Putamen (tissue), 1 donor: Measurements from ENCODE around the gene FAM168A.

Source experiments
- DNase-seq: peaks from one replicate; pipeline ENCODE4 v3.0.0-alpha.2; 2016; ENCODE audit warnings: low spot score

The FAM168A gene

DNA sequence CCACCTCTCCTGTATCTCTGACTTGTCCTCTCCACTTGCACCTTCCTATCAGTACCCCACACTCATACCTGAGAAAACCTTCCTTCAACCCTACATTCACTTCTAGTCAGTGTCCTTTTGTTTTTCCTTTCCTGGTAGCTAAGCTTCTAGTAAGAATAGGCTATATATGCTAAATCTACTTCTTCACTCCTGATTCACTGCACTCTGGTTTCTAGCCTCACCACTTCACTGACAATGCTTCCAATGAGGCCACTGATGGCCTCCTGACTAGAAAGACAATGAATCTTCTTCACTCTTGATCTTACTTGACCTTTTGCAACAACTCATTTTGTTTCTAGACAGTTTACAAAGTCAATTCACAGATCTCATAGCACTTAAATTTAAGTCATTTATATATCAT is 169.7 kb downstream of the FAM168A start:
- DNase-seq = no peak

- DNase-seq = peak; percentile 26
Measured at GRCh38 chr11:73426219-73426850, 171.6 kb downstream of the FAM168A start.

- no peak for DNase-seq
Measured at GRCh38 chr11:73425108-73425507, 172.8 kb downstream of the FAM168A start.

DNA sequence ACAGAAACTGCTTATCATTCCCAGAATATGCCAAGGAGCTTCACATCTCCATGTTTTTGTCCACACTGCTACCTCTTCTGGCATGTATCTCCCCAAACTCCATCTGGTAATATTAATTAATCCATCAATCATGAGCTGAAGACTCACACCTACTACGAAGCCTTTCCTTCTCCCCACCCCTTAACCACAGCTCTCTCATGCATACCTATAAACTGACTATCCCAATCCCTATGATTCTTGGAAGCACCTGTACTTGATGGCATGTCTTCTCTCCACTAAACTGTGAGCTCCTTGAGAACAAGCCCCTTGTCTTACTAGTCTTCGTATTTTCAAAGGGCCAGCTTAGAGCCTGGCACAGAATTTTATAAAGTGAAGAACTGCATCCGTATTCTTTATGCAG is 174.4 kb downstream of the FAM168A start:
- no peak for DNase-seq

DNA sequence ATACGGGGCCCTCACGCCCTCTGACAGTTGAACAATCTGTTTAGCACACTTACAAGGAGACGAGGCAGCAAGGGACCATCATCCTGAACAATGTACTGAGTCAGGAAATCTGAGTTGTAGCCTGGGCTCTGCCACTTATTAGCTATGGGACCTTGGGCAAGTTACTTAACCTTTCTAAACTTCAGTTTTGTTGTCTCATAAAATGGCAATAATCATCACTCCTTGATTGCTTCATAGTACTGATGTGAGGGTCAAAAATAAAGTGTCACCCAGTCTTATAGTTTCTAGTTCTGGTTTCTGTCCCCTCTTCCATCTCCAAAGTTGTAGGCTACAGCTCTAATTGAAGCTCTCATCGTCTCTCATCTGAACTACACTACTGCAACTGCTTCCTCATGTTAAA is 175.0 kb downstream of the FAM168A start:
- DNase-seq = no peak

DNA sequence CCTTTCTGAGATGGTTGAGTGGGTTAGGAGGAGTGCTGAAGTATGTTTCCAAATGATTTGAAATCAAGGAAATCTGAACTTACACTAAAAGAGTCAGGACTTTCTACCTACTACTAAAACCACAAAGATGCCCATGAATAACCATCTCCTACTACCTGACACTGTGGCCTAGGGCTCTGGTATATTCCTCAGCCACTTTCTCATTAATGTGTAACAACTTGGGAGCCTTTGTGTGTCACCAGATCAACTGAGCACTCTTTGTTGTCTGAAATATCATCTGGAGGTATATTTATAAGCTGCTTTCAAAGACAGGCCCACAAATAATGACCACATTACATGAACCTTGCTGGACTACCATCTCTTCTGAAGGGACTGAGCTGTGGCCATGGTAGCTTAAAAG is 177.8 kb downstream of the FAM168A start:
- no peak for DNase-seq

DNA sequence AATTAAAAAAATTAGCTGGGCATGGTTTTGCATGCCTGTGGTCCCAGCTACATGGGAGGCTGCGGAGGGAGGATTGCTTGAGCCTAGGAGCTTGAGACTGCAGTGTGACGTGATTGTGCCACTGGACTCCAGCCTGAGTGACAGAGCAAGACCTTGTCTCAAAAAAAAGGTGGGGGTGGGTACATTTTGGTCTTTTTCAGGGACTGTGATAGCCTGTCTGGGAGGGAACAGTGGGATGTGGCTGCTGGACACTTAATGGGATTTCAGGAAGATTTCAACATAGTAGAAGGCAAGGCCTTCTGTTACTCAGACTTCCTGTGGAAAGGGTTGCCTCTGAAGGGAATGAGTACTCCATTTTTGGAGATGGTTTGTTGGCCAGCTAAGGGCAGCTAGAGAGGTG is 181.1 kb downstream of the FAM168A start:
- no peak for DNase-seq

DNA sequence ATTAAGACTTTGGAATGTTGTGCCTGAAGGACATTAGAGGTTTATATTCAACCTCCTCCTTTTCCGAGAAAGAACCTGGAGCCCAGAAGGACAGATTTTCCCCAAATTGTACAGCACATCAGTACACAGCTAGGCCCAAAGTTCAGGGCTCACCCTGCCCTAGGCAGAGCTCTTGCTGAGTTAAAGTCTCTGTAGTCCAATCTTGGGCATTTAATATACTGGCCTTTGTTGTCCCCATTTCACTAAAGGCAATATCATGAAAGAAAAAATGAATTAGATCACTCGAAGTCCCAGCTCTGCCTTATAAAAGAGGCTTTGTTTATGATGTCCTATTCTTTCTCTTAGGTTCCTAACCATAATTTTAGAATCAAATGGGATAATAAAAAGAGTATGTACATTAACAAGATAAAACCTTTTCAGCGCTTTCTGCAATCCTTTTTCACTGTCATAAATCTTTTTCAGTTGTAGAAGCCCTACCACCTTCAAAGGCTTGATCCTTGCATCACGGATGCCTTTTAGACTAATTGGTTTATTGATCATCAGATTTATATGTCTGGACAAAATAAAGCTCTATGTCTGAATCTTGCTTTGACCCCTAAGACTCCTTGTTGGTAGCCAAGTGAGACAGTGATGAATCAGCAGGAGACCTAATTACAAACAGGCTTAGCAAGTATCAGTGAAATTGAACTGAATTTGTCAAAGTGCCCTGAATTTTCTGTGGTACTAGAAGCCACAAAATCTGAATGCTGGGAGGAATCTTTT is 181.9 kb downstream of the FAM168A start:
- DNase-seq = no peak

DNA sequence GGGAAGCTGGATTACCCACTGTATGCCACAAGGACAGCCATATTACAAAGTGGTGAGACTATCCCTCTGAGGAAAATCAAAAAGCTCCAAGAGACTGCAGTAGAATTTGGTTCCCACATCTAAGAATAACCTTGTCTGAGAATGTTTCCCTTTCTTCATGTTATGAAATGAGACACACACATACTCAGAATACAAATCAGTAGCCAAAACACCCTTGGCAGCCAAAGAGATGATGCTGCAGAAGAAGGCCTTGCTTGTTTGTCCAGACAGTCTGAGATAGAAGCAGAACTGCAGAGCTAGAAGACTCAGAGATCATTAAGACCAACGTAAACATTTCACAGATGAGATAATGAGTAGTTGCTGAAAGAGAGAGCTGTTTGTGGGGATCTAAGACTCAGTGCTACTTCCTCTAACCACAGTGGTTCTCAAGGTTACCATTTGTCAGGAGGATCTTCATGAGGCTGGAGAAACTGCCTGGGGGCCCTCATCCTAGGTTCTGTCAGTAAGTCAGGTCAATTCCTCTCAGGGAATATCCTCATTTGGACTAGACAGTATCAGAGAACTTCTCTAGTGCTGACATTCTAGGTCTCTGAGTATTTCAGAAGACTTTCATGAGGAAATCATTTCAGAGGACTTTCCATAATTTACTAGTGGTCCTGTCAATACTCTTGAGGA is 182.8 kb downstream of the FAM168A start:
- DNase-seq = peak; percentile 52

GRCh38 chr11:73413256-73413655 is 184.7 kb downstream of the FAM168A start:
- no peak for DNase-seq

DNA sequence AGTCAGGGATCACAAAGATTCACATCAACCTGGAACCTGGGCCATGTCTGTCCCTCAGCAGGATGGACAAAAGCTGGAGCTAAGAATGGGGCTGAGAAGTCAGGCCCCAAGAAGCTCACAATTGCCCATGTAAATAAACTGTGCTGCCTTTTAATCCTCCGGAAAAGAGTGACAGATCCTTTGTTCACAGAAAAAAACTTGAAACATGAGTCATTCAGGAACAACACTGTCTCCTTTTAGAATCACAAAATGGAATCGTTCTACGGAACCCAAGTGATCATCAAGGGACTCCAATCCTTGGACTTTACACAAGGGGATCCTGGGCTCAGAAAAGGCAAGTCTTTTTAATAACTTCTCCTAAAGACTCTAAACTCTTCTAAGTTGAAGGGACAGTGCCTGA is 185.6 kb downstream of the FAM168A start:
- no peak for DNase-seq

DNA sequence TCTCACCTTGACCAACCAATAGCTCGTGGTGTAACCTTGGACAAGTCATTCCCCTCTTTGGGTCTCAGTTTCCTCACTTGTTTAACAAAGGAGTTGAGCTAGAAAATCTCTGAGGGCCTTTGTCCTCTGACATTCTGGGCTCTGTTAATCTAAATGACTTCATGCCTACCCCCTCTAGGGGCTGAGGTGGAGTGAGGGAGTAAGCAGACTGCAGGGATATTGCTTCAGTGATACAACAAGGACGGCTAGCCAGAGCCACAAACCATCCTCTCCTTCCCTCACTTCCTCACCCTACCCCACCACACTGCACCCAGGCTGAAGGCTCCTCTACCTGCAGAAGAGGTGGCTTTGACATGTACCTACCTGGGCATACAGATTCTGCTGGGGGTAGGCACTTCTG is 186.9 kb downstream of the FAM168A start:
- no peak for DNase-seq

DNA sequence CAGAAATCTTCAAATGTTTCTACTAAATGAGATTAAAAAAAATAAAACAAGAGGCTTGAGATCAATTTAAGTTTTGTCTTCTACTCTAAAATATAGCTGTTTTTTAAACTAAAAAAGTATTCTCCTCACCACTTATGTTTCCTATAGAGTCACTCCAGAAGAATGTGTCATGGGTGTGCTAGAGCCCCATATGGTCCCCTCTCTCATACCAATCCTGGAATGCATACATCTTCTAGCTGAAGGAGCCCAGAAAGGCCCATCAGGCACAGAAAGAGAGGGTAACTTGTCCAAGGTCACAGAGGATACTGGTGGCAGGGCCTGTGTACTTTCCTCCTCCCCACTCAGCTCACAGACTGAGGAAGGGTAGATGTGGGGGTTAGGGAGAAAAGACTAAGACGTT is 187.3 kb downstream of the FAM168A start:
- no peak for DNase-seq

GRCh38 chr11:73409431-73409830 is 188.5 kb downstream of the FAM168A start:
- DNase-seq = no peak

GRCh38 chr11:73406619-73407018 is 191.3 kb downstream of the FAM168A start:
- DNase-seq = no peak

GRCh38 chr11:73406131-73406530 is 191.8 kb downstream of the FAM168A start:
- no peak for DNase-seq

- no peak for DNase-seq
Measured at GRCh38 chr11:73405146-73405510, 192.8 kb downstream of the FAM168A start.

DNA sequence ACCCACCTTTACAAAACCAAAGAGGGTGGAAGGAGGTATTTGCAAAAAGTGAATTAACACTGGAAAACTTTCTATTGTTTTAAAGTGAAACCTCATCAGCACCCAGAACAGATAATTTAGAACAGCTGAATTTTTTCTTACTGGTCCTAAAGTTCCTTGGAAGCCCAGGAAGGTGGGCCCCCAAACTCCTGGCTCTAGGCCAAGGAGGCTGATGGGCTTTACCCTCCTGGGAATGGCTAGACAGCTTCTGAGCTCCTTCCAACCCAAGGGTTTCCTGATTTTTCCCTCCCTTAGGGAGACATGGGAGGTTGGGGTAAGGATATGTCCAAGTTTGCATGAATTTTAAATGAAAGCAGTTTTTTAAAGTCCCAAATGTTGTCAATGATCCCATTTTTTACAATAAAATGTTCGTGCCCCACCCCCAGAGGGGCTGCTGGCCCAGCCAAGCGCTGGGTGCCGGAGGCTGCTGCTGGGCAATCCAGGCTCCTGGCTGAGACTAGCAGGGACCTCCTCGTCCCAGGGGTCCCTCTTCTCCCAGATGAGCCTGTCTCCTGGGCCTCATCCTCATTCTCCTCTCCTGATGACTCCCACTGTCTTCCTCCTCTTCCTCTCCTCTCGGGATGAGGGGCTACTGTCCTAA is 193.3 kb downstream of the FAM168A start:
- DNase-seq = no peak

DNA sequence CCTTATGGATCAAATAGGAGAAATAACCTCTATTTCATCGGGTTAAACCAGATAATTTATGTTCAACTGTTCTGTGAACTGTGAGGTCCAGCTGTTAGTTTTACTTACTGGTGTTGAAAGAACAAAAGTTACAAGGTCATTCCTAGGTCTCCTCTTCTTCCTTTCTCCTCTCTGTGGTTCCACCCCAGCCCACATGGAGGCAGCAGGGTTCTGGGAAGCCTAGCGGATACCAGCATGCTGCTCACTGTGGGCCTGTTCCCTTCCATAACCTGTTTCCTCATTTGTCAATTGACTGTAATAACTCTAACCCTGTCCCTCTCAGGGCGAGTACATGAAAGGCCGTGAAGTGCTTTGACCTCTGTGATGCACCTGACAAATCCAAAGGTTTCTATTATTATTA is 193.9 kb downstream of the FAM168A start:
- no peak for DNase-seq

- no peak for DNase-seq
Measured at GRCh38 chr11:73403541-73403940, 194.4 kb downstream of the FAM168A start.

- no peak for DNase-seq
Measured at GRCh38 chr11:73402834-73403185, 195.1 kb downstream of the FAM168A start.

DNA sequence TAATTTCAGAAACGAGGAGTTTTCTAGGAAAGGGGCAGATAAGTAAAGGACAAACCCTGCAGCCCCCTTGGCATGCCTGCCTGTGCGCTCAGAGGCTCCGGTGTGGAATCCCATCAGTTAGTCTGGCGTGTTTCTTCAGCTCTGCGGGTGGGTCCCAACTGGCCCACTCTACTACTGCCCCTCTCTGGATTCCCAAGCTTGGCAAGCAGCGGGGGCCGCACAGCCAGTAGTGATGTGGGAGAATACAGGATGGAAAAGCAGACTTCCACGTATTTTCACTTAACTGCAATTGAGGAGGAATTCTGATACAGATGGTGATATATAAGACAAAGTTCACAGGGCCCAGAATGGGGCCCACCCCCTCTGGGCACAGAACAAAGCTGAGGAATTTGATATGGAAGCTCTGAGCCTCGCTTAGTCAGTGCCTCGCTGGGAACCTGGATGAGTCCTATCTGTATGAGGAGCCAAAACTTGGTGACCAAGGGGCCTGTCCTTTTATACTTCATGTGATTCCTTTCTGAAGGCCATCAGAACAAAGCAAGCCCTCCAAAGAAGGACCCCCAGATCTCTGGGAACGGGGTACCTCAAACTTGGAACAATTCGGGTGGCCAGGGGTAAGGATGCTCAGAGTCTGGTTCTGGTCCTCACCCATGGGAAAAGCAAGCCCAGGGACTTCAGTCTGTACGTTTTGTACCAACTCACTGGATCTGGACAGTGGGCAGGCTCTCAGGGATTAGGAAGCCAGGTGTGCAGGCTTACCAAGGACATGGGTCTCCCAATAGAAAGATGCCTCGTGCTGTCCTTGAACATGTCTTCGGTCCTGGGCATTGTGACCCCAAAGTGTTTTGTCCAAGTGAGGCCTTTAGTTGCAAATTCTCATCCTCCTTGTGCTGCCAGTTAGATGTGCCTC is 195.7 kb downstream of the FAM168A start:
- DNase-seq = no peak
